ENCODE results near the gene SLC38A2.

Gene SLC38A2

DNA sequence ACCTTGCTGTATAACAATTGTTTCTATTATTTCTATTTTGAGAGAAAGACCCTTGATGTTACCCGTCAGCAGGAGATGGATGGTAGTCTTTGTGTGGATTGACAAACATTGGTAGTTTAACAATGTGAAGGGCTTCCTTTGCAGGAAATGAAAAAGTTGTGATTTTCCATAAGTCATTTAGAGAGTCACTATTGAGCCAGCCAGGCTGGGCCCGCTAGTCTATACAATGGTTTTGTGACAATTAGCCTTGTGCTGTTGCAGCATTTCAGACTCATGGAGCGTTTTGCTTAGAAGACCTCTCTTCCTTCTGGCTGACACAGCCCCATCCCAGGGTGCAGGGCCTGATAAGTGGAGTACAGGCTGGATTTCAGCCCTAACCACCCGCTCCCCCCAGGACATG, 18.3 kb upstream of the SLC38A2 start:
- DNase-seq: no peak

GRCh38 chr12:46390304-46390703, 17.7 kb upstream of the SLC38A2 start:
- DNase-seq: no peak

DNA sequence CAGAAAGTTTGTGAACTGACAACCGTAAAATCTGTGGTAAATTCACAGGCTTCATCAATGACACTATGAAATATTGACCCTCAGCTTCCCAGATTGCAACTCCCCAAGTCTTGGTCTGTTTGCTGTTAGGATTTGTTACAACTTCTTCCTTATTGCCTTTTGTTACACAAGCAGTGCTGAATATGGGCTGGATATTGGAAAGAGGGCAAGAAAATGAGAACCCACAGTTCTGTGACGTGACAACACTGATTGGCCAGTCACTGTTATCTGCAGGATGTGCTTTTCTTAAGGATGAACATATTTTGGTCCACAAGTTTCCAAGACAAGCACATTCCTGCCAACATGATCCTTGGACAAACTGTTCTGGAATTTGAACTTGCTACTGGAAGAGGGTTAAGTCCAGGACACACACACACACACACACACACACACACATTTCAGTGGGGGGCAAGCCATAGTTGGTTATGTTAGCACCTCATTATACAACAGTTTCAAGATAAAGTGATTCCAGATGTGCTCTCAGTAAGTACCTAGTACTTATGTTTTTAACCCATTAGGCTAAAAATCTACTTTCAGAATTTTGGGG, 16.6 kb upstream of the SLC38A2 start:
- no peak for DNase-seq

GRCh38 chr12:46388427-46389021, 16.0 kb upstream of the SLC38A2 start:
- DNase-seq: no peak

DNA sequence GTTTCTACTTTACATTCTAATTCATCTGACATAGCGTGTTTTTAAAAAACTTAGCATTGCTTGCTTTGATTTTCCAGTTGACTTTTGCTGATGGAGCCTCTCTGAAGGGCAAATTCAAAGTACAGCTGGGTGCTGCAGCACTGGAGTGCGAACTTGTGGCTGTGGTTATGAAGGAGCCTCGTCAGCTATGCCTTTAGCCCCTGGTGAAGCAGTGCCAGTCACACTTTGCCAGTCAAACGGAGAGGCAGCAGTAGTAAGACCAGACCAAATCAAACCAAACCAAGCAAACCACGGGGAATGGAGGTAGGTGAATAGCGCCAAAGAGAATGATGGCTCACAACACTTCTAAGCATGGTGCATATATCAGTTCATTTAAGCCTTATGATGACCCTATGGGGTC, 15.1 kb upstream of the SLC38A2 start:
- DNase-seq: no peak

GRCh38 chr12:46386877-46387629, 14.5 kb upstream of the SLC38A2 start:
- no peak for DNase-seq

- no peak for DNase-seq
Measured at GRCh38 chr12:46386360-46386867, 13.8 kb upstream of the SLC38A2 start.

DNA sequence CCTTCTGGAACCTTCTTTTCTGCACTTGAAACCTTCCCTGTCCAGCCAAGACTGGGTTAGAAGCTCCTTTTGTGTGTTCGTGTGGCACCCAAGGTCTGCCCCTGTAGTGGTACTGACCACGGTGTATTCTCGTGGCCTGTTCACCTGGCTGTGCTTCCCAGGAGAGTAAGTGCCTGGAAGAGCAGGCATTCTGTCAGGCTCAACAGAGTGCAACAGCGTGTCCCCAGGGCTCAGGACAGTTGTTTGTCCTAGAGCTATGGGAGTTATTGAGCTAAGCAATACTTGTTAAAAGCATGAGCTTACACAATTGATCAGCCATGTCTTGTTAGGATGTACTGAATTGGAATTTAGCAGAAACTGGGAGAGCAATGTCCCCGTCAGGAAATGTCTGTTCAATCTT, 12.9 kb upstream of the SLC38A2 start:
- no peak for DNase-seq

DNA sequence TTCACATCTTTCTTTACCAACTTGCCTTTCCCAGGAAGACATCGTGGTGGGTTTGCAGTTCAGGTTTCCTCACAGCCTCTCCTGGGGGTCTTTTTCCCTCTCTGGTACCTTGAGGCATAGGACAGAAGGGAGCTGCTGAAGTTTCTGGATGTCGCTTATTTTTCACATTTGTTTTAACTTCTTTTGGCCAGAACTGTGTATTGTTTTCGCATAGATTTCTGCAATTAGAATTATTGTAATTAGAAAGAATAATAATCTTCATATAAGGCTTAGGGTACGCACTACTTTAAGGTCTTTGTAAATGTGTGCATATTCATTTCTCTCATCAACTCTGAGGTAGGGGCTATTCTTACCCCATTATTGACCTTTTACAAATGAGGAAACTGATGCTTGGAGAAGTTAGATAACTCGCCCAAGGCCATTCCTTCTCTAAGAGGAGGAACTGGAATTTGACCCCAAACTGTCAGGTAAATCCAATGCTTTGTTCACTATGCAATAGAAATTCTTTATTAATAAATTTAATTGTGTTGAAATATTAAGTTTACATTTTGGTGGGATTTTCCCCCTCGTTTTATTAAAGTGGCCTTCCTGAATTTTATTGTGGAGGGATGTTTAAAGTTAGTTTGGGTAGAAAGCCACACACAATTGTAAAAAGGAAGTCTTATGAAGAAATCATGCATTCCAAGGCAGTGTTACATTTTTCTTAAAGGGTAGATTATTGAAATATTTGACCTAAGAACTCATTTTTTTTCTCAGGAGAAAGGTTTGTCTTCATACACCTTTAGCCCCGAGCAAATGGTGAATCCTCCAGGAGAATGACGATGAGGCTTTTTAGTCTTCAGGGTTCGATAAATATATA, 12.1 kb upstream of the SLC38A2 start:
- no peak for DNase-seq

DNA sequence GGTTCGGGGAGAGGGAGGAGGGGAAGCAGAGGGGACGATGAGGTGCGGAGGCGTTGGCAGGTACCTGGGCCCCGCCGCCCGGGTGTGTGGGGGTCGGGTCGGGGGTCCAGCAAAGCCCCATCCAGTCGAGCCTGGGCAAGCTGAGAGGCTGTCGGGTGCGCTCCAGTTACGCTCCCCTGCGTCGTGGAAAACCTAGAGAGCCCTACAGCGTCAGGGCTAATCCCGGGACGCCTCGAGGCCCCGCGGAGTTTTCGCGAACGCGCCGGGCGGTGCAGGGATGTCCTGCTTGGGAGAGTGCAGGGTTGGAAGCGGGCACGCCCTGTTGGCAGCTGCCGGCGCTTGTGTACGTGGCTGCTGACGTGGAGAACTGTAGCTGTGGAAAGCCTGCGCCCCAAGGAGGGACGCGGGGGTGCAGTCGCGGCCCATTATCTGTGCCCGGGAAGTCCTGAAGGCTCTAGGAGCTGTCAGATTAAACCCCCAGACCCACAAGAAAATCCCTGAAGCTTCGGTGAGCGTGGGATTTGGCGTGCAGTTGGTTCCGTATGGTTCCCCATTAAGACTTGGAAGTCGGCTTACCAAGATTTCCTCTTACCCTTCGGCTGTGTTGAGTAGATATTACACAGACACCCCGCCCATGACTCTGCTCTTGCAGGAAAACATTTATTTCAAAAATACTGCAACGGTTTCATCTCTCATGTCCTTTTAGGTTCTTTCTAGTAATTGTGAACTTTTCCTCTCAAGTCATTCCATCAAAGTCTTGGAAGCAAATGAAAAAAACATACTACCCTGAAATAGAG, 11.3 kb upstream of the SLC38A2 start:
- DNase-seq: peak; percentile 71

DNA sequence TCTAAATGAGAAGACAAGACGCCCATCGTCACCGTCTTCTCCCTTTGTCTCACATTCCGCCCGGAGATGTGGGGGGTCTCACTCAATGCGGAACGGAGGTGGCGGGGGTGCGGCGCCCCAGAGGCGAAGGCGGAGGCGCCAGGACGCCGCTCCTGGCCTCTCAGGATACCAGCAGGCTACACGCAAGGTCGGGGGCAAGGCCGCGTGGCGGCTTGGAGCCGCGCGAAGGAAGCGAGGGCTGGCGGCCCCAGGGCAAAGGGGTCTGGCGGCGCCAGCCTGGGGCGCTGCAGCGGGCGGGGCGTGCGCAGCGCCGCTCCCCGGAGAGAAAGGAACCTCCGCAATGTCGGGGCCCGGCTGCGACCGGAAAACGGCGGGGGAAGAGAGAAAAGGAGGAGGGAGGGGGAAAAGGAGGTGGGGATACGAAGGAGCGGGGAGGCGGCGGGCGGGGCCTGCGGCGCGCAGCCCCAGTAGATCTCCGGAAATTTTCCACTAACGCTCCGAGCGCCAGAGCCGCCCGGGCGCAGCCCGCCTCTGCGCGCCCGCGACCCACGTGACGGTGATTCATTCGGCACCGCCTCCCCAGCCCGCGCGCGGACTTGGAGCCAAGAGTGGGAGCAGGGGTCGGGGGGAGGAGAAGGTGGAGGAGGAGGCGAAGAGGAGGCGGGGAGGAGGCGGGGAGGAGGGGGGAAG, 10.5 kb upstream of the SLC38A2 start:
- peak; percentile 91 for DNase-seq

GRCh38 chr12:46382408-46382963, 9.9 kb upstream of the SLC38A2 start:
- DNase-seq: no peak

GRCh38 chr12:46380881-46381280, 8.3 kb upstream of the SLC38A2 start:
- no peak for DNase-seq

DNA sequence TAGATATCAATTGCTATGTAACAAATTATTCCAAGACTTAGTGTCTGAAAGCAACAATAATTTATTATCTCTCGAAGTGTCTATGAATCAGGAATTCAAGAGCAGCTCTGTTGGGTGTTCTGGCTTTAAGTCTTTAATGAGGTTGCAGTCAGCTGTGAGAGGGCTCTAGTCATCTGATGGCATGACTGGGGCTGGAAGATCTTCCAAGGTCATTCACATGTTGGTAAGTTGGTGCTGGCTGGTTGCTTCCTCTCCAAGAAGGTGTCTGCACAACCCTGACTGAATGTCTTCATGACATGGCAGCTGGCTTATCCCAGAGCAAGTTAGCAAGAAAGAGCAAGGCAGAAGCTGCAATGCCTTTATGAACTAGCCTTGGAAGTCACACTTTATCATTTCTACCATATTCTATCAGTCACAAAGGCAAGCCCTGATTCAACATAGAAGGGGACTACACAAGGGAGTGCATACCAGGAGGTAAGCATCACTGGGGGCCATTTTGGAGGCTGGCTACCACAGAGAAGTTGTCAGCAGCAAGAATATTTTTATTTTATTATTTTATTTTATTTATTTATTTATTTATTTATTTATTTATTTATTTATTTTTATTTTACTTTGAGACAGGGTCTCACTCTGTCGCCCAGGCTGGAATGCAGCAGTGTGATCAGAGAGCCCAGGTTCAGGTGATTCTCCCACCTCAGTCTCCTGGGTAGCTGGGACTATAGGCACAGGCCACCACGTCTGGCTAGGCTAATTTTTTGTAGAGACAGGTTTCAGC, 7.6 kb upstream of the SLC38A2 start:
- DNase-seq: no peak

DNA sequence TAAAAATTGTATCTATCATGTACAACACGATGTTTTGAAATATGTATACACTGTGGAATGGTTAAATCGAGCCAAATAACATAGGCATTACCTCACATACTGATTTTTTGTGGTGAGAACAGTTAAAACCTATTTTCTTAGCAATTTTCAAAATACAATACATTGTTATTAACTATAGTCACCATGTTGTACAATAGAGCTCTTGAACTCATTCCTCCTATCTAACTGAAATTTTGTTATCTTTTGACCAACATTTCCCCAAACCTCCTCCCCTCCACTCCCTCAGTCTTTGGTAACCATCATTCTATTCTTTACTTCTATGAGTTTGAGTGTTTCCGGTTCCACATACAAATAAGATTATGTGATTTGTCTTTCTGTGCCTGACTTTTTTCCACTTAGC, 6.8 kb upstream of the SLC38A2 start:
- no peak for DNase-seq

DNA sequence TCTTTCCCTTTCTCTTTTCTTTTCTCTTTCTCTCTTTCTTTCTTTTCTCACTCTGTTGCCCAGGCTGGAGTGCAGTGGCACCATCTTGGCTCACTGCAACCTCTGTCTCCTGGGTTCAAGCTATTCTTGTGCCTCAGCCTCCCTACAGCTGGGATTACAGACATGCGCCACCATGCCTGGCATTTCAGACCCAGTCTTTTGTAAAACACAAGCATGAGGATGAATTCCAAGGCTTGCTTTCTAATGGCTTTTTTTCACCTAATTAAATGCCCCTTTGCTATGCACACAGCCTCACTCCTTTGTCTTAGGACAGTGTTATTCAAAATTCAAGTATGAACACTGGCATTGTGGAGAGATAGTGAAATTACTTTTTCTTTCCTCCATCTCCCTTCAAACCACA, 6.0 kb upstream of the SLC38A2 start:
- DNase-seq: no peak

GRCh38 chr12:46377678-46378077, 5.1 kb upstream of the SLC38A2 start:
- no peak for DNase-seq

- no peak for DNase-seq
Measured at GRCh38 chr12:46376579-46376978, 4.0 kb upstream of the SLC38A2 start.

GRCh38 chr12:46374711-46375110, 2.1 kb upstream of the SLC38A2 start:
- no peak for DNase-seq

- DNase-seq: no peak
Measured at GRCh38 chr12:46374310-46374709, 1.7 kb upstream of the SLC38A2 start.
